Measurements from ENCODE around the gene NUDT5.
A peak's percentile ranks its signal among the peaks of the same experiment; 100 is the strongest.
"Not testable (repeated sequence)": the region's sequence is repeated elsewhere in the genome, so short reads cannot be mapped to it uniquely, and the experiment has no call there.

Gene NUDT5

DNA sequence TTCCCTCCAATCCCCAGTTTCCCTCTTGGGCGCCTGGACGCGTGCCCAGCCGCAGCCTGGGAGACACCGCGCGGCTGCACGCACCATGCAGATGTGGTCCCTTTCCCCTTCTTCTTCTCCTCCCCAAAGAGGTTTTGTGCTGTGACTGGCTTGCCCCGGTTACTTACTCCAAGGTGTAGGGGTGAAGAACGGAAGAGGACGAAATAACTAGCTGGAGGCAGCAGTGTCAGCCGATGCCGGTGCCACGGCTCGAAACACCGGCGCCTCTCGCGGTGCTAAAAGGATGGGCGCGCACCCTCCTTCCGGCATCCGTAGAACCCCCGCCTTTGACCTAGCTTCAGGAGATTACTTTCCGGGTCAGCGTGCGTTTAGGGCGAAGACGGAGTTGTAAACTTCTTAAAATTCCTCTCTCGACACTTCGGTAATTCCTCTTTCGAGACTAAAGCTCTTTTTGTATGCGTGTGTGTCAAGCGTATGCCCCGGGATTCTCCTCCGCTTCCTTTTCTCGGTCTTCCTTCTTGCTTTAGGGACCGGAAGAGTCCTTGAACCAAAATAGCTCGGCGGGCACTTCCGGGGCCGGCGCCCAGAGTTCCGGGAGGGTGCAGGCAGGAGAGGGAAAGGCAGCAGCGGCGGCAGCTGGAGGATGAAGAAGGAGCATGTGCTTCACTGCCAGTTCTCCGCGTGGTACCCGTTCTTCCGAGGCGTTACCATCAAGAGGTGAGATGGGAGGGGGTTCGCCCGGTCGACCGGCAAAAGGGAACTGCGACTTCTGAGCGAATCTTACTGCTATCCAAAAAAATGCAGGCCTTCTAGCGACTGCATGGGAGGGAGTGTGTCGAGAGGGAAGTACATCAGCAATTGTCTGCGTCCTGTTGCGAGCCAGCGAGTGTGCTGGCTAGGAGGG lies at the start of gene NUDT5, which contains the start of gene CDC123:
NUDT5 (minus strand) TSS at position 289 of the 904 bp plus-strand sequence. CDS start 9,600 bp downstream, outside the sequence.
CDC123 (plus strand) TSS at position 586 of the 904 bp plus-strand sequence; CDS start at position 644, 58 bp downstream.
- peak; percentile 70 for DNase-seq (ENCODE audit: low read depth, low spot score)

DNA sequence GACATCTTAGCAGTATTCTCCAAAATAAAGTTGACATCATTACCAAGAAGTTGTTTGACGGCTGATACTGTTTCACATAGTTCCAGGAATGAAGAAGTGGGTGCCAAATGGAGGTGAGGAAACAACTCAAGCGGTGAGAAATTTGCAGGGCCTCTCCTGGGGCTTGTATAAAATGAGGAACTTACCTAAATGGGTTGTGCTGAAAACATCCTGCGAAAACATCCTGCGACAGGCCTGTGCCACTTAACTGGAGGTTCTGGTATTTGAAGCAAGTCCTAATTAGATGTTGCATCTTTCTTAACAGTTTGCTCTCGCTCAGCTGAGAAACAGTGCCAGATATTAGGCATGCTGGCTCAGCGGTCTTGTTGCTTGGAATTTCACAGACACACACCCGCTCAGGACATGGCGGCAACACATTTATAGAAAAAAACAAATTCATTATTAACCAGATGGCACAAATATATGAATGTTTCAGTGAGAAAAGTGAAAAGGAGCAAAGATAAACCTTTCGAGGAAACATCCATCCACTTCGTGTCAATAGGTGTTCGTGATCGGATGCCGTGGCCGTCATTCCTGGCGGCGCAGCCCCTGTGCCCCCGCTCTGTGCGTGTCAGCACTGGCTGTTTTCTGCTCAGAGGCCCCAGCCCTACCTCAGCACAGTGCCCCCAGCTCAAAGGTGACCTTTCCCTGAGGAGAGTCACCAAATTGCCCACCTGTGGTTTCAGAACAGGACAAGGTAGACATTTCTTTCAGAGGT lies 48.4 kb upstream of the NUDT5 start:
- no peak for DNase-seq (ENCODE audit: low read depth, low spot score)

DNA sequence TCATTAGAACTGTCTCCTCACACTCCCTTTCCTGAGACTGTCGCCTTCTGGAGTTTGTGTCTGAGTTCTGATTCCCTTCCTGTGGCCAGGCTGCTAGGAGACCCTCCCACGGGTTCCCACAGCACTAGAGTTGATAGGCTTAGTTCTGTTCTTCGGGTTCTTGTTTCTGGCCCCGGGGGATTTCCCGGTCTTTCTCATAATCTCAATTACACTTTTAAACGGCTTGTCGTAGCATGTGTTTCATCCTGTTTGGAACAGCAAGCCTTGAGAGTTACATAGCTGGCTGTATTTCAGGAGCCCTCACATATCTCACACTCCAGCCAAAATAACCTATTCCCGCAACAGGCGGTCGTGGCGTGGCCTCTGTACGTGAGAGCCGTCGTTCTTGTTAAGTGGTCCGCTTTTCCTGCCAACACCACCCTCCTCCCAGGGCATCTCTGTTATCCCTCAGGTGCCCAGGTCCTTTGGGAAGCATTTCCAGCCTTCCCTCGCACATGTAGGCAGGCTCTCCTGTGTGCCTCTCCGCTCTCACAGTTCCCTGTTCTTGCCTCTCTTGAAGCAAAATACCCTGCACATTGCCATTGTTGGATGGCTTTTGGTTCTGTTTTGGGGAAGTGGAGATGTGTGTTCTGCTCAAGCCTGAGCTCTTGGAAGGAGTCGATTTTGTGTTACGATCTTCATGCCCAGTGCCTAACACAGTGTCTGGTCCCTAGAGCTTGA lies 46.3 kb upstream of the NUDT5 start:
- no peak for DNase-seq (ENCODE audit: low read depth, low spot score)

DNA sequence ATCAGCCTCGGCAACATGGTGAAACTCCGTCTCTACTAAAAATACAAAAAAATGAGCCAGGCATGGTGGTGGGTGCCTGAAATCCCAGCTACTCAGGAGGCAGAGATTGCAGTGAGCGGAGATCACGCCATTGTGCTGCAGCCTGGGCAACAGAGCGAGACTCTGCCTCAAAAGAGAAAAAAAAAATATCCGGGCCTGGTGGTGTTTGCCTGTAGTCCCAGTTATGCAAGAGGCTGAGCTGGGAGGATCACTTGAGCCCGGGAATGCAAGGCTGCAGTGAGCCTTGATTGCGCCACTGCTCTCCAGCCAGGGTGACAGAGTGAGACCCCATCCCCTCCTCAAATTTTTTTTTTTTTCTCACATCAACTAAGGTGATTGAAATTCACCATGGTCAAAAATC lies 43.1 kb upstream of the NUDT5 start:
- no peak for DNase-seq (ENCODE audit: low read depth, low spot score)

DNA sequence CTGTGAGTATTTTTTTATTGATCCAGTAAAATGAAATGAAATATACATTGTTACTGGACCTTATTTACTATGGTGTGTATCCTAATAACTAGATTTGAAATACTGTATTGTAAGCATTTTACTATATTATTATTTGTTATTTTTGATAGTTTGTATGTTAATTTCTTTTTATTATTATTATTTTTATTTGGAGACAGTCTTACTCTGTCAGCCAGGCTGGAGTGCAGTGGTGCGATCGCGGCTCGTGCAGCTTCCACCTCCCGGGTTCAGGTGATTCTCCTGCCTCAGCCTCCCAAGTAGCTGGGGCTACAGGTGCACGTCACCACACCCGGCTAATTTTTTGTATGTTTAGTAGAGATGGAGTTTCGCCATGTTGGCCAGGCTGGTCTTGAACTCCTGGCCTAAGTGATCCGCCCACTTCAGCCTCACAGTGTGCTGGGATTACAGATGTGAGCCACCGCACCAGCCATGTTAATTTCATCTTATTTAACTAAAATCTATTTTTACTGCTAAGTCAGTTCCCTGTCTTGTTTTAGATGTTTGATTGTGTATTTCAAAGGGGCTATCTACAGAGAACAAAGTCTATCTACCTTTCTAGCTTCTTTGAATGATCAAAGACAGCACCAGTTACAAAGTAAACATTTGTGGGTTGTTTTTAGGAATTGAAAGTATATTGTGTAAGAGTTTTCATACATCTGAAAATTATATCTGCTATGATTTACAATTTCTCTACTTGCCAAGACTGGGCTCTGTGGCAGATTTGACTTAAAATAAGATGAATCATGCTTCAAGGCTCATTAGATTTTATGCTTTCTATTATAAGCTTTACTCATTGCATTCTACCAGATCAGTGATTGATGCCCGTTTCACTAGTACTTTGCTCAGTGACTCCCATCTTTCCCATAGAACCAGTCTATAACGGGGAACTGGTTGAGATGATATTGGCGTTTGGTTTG lies 41.9 kb upstream of the NUDT5 start:
- no peak for DNase-seq (ENCODE audit: low read depth, low spot score)

DNA sequence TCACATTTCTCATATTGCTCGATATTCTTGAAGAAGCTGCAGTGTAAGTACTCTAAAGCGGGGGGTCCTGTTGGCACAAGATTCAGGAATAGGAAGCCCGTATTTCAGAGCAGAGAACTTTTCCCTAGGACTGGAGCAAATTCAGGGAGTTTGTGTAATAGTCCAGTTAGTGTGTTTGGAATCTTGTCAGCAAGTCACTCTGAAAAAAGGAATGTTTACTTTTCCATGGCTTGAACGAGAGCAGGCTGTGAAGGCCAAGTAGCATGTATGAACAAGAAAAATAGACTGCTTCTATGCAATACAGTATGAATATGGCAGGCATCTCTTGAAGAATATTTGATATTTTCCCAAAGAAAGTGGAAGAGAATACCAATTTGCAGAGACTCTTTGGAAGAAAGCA lies 40.1 kb upstream of the NUDT5 start:
- DNase-seq (ENCODE audit: low read depth, low spot score) = no peak

DNA sequence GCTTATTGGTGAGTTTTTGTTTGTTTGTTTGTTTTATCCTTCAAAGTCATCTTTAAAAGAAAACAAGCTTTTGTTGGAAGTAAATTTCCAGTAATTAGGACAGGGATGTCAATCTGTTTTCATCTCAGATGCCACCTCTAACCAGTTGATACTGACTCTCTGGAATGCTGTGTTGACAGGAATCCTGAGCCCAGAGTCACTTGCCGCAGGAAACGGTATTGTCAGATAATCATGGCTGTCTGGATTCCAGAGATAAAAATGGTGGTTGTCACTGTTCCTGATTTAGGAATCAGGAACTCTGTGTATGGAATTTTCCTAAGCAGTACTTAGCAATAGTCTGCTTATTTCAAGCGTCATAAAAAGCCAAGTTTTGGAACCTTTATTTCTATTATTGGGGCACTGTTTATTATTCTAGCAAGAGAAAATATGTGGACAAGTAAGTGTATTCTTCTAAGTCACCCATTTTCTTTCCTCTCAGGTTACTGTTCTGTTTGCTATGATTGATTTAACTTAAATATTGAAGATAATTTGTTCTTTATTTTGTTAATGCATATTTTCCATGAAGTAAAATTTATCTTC lies 39.5 kb upstream of the NUDT5 start:
- no peak for DNase-seq (ENCODE audit: low read depth, low spot score)

DNA sequence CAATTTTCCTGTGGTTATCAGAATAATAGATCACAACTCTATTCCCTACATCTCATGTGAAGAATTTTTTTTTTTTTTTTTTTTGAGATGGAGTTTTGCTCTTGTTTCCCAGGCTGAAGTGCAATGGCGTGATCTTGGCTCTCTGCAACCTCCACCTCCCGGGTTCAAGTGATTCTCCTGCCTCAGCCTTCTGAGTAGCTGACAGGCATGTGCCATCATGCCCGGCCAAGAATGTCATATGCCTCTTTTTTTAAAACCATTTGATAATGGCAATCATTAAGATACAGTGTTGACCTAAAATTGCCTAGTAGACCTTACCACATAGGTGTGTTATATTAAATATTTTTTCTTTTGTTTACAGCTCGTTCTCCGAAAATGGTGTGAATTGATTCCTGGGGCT lies 39.0 kb upstream of the NUDT5 start:
- not testable (repeated sequence) for DNase-seq (ENCODE audit: low read depth, low spot score)

DNA sequence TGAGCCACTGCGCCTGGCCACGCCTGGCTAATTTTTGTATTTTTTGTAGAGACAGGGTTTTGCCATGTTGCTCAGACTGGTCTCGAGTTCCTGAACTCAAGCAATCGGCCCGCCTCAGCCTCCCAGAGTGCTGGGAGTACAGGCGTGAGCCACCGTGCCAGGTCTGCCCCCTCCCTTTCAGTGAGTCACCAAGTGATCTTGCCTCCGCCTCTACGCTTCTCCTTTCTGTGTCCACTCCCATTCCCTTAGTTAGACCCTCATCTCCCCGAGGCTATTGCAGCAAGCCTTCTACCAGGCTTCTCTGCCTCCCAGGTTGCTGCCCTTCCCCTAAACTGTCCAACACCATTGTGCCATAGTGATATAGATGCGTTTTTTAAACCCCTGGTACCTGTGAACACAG lies 33.2 kb upstream of the NUDT5 start:
- no peak for DNase-seq (ENCODE audit: low read depth, low spot score)

DNA sequence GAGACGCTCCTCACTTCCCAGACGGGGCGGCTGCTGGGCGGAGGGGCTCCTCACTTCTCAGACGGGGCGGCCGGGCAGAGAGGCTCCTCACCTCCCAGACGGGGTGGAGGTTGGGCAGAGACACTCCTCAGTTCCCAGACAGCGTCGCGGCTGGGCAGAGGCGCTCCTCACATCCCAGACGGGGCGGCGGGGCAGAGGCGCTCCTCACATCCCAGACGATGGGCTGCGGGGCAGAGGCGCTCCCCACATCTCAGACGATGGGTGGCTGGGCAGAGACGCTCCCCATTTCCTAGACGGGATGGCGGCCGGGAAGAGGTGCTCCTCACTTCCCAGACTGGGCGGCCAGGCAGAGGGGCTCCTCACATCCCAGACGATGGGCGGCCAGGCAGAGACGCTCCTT lies 30.7 kb upstream of the NUDT5 start:
- not testable (repeated sequence) for DNase-seq (ENCODE audit: low read depth, low spot score)

DNA sequence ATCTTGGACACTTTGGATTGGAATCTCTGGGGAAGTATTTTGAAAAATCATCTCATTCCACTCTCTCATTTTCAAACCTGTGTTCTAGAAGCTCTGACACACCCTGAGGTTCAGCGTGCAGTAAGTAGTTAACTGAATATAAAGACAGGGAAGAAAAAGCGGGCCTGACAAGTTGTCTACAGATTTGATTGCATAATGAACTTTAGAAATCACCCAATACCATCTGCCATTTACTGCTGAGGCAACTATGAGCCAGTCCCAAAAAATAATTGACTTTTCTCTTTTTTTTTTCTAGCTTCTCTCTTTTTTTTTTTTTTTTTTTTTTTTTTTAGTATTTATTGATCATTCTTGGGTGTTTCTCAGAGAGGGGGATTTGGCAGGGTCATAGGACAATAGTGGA lies 29.8 kb upstream of the NUDT5 start:
- no peak for DNase-seq (ENCODE audit: low read depth, low spot score)

DNA sequence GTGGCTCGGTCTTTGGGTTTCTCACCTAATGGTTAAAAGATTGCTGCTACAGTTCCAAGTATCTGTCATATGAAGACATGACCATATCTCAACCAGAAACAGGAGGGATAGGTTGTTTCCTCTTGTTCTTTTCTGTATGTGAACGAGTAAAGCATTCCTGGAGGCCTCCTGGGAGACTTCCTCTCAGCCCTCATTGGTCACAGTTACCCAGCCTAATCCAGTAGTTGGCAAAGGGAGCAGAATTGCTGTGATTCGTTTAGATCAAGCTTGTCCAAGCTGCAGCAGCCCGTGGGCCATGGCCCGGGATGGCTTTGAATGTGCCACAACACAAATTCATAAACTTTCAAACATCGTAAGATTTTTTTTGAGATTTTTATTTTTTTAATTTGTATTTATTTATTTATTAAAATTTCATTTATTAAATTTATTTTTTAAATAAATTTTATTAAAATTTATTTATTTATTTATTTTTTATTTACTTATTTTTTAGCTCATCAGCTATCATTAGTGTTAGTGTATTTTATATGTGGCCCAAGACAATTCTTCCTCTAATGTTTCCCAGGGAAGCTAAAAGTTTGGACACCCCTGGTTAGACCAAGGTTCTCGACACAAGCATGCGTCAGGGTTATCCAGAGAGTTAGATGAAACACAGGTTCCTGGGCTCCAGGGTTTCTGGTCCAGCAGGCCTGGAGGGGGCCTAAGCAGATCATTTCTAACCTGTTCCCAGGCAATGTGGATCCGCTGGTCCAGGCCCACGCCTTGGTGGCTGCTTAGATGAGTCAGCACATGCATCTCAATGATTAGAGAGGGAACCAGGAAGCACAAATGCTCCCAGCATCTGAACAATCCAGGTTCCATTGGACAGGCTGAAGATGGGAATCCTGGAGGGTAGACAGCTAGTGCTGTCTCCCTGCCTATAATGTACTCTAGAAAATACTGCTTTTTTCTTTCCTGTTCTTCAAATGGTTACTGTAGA lies 25.9 kb upstream of the NUDT5 start:
- no peak for DNase-seq (ENCODE audit: low read depth, low spot score)

DNA sequence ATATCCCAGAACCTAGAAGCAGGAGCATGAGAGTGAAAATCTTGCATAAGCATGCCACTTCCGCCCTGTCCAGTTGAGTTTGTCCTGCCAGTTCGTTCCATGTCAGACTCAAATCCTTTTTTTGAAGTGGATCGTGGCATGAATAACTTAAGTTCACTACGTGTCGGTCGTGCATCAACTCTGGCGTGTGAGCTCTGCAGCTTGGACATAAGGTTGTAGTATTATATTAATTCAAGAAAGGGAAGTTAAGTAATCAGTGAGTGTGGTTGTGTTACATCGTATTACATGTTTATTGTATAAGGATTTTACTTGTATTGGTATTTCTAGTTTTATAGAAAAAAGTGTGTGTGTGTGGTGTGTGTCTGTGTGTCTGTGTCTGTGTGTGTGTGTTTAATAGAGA lies 23.3 kb upstream of the NUDT5 start:
- no peak for DNase-seq (ENCODE audit: low read depth, low spot score)

DNA sequence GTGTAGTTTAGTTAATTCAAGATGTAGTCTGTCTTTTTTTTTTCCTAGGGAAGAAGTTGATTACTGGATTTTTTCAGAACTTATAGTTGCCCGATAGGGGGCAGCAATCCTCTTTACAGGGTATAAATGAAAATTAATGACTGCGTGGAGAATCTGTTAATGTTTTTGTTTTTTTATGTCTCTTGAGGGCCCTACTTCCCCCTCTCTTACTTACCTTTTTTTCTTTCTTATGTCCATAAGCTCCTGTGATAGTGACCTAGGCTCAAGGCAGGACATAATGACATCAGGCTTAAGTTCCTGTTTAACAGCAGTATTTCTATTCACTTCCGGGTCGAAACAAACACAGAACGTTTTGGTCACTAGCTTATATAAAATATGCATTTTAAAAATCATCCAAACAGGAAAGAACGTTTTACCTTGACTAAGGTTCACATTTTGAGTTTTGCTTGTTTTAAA lies 19.1 kb upstream of the NUDT5 start:
- DNase-seq (ENCODE audit: low read depth, low spot score) = no peak

DNA sequence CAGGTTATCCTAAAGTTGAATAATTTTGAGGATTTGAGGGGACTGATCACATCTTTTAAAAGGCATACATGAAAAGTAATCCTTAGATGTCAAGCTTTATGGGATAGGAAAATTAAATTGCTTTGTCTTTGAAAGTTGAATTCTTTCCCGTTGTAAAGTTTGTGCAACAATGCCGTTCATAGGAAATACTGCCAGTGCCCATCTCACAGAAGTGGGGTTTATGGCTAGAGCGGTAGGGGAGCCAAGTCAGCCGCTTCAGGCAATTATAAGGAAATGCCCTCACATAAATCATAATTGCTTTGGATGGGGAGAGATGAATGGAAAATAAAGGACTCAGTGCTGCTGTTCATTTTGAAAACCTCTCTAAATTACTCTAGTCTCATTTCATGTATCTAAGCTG lies 18.4 kb upstream of the NUDT5 start:
- no peak for DNase-seq (ENCODE audit: low read depth, low spot score)

DNA sequence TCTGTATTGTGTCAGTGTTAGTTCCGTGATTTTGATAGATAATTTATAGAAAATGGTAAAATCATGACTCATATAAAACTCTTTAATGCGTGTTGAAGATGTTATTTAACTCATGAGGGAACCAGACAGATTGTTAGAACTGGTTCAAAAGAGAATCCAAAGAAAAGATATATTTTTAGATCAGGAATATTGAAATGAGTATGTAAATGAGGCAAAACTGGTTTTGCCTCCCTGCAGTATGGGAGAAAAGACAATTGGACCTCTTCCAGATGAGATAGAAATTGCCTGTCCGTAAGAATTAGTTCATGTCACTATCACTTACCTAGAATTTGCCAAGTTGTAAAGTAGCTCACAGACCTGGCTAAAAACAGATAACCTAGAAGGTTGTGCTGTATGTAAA lies 17.9 kb upstream of the NUDT5 start:
- no peak for DNase-seq (ENCODE audit: low read depth, low spot score)

DNA sequence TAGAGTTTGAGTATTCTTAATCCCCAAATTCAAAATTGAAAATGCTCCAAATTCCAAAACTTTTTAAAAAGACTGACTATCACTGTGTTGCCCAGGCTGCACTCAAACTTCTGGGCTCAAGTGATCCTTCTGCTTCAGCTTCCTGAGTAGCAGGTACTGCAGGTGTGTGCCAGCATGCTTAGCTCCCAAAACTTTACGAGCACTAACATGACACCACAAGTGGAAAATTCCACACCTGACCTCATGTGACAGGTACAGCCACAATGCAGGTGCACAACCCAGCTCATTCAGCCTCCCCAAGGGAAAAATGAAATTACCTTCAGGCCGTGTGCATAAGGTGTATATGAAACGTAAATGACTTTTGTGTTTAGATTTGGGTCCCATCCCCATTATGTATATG lies 16.8 kb upstream of the NUDT5 start:
- no peak for DNase-seq (ENCODE audit: low read depth, low spot score)

DNA sequence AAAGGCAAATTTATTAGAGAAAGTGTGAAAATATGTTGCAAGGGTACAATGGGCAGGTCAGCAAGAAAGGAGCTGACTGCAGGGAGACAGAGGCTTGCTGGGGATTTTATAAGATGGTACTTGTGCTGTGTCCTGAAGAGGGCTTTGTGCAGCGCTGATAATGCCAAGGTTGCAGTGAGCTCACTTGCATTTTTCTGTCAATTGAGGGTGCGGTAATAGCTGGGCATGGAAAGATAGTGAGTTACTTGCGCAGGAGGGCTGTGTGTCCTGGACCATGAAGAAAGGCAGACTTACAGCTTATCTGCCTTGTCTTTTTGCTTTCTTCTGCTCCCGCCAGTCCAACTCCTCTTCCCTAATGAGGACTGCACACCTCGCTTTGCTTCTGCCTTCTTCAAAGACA lies 12.8 kb upstream of the NUDT5 start:
- DNase-seq (ENCODE audit: low read depth, low spot score) = no peak

DNA sequence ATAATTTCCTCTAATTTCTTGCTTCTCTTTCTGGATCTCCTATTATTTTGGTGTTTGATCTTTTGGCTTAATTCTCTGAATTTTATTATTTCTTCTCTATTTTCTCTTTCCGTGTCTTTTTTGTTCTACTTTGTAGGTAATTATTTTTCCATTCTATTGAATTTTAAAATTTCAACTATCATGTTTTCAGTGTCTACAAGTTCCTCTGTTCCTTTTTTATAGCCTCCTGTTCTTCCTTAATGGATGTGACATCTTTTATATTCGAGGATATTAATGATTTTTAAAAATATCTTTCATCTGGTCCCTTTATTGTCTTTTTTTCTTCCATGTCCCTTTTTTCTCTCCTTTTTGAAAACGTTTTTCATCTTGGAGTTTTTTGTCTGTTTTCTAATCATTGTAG lies 11.4 kb upstream of the NUDT5 start:
- no peak for DNase-seq (ENCODE audit: low read depth, low spot score)
